ENCODE results near the gene ATOH8.

ATOH8 gene

DNA sequence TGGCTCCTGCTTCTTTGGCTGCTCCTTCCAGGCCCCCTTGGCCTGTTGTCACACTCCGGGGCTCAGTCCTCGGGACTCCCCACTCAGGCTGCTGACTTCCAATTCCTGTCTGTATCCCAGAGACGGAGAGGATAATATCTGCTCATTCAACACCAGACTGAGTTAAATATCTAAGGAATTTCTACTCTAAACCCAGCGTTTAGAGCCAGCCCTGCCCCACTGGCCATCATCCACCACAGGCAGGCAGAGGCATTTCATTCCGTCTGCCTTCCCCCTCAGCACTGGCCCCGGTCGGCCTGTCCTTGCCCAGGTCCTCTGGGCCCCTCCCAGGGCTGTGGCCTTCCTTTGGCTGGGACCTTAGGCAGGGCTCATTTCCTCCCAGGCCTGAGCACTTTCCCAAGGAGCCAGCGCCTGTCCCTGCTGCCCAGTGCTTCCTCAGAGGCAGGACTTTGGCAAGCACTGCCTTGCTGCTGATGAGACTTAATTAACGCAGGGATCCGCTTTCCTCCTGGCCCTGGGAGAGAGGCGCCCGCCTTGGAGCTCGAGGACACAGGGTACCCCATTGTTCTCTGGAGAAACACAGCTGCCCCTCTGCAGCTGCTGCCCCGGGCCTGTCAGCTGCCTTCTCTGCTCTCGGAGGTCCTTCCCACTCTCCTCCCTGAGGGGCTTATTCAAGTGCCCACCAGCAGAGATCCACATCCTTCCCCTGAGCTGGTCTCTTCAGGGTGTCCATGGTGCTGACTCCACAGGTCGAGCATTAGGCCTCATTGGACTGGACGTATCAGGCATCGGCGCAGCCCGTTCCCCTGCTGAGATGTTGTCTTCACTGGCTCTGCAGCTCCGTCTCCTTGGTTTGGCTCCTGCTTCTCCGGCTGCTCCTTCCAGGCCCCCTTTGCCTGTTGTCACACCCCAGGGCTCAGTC lies 42.8 kb downstream of the ATOH8 start:
- in situ Hi-C loops (cut with HindIII; ENCODE audit: low sequenced_read_pairs), result no loop called here

DNA sequence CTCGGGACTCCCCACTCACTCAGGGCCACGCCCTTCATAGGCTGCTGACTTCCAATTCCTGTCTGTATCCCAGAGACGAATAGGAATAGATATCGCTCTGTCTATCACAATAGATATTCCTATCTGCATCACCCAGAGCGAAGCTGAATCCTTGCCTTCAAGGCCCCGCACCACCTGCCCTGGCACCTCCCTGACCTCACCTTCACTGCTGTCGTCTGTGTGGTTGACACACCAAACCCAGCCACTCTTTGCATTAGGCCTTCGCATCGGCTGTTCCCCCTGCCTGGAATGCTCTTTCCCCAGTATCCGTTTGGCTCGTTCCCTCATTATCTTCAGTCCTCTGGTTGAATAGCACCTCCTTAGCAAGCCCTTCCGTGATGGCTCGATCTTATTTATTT lies 43.5 kb downstream of the ATOH8 start:
- in situ Hi-C loops (cut with HindIII; ENCODE audit: low sequenced_read_pairs), result no loop called here

DNA sequence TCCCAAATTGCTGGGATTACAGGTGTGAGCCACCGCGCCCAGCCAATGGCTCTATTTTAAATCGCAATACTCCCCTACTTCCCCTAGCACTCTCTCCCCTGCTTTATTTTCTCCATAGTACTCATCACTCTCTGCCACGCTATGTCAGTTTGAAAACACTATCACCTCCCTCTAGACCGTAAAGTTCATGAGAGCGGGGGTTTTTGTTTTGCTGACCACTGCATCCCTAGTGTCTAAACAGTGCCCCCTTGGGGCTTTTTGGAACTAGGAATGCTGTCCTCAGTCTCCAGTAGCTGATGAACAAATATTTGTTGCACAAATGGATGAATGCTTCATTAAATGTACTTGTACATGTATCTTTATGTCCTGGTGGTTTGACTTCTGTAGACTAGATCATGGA lies 44.1 kb downstream of the ATOH8 start:
- in situ Hi-C loops (cut with HindIII; ENCODE audit: low sequenced_read_pairs), result no loop called here

DNA sequence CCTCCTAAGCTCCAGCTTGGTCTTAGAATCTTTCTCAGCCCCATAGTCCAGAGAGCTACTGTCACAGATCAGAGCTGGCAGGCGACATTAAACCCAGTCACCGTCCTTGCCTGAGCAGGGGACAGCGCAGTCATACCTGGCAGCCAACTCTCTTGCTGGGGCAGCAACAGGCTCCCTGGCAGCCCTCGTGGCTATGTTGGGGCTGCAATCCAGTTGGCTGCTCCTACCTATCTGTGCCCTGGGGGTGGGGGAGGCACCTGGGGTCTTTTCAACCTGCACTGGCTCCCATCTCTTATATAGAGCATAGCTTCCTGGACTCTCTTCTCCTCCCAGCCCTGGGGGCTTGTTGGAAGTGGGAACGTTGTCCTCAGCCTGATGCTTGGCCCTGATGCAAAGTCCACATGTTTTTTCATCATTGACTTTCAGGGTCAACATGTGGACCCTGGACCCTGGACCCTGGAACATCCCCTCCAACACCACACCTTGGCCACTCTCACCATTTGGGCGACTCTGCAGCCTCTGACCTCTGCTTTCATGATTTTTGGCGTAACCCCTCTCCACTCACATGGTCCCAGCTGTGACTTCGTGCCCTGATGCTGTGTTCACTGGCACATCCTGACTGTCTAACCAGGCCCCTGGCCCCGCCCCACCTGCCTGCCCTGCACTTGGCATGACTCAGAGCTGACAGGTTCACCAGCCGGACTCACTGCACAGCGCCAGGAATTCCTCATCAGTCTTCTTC lies 45.6 kb downstream of the ATOH8 start:
- in situ Hi-C loops (cut with HindIII; ENCODE audit: low sequenced_read_pairs), result no loop called here

DNA sequence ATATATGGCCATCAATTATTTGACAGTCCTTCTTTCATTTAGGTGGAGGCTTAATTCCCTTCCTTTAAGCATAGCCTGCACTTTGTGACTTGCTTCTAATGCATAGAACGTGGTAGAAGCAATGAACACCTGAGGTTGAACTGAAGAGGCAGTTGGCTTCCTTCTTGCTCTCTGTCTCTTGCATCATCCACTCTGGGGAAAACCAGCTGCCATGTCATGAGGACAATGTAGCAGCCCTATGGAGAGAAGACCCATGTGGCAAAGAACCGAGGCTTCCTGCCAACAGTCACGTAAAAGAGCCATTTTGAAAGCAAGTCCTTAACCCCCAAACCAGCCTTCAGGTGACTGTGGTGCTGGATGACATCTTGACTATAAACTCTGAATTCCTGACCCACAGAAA lies 46.8 kb downstream of the ATOH8 start:
- in situ Hi-C loops (cut with HindIII; ENCODE audit: low sequenced_read_pairs), result loop anchor here (5.0 kb wide), 3 partner anchors 58 to 83 kb away; no protein-coding TSS in a partner anchor

DNA sequence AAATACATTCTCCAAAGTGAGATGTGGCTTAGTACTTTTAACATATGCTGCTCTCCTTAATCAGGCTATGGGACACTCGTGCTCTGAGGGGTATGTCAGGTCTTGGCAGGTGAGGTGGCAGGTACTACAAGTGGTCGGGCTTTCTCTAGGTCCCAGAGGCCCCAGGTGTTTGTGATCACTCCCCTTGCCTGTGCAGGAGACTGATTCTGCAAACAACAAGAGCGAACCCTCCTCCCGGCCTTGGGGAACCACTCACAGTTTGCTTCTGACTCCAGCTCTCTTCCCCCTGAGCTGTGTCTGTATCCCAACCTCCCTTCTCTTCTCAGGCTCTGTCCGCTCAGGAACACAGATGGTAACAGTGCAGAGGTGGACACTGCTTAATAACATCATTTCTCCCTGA lies 48.1 kb downstream of the ATOH8 start:
- in situ Hi-C loops (cut with HindIII; ENCODE audit: low sequenced_read_pairs), result loop anchor here (5.0 kb wide), 3 partner anchors 60 to 85 kb away; no protein-coding TSS in a partner anchor

DNA sequence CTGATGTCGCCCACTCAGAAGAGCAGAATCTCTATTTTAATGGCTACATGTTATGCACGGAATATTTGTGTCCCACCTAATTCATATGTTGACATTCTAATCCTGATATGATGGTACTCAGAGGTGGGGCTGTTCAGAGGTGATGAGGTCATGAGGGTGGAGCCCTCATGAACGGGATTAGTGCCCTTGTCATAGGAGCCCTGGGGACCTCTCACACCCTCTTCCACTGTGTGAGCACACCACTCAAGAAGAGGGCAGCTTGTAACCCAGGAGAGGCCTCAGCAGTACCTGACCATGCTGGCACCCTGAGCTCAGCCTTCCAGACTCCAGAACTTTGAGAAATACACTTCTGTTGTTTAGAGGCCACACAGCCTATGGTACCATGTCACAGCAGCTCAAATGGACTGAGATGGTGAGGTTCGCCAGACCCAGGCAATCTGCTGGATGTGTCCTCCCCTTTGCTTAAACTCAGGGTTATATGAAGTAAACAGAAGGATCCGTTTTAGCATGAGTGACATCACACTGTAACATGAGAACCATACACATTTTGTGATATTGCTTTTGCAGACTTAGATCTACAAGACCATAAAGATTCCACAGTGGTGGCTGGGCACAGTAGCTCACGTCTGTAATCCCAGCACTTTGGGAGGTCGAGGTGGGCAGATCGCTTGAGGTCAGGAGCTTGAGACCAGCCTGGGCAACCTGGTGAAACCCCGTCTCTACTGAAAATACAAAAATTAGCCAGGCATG lies 48.7 kb downstream of the ATOH8 start:
- in situ Hi-C loops (cut with HindIII; ENCODE audit: low sequenced_read_pairs), result loop anchor here (5.0 kb wide), 3 partner anchors 60 to 85 kb away; no protein-coding TSS in a partner anchor

DNA sequence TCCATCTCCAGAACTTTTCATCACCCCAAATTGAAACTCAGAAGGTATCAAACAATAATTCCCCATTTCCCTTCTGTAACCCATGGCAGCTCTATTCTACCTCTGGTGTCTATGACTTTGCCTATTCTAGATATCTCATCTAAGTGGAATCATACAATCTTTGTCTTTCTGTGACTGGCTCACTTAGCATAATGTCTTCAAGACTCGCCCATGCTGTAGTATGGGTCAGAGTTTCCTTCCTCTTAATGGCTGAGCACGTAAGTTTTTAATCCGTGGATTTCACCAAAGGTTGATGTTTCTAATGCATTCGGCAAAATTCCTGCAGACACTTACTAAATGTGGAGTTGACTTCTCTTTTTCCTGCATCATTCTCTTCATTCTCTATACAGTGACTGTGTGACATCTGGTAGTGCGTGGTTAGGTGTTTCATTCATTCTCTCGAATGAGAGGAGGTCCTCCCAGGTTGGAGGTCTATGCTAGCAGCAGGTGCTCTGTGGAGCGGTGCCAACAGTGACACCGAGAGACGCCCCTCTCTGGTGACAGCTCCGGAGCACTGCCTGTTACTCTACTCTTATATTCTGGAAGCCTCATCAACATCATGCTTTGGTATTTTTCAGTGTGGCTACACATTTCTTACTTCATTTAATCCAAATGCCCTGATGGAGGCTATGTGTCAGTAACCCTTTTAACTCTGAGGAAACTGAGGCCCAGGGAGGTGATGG lies 50.1 kb downstream of the ATOH8 start:
- in situ Hi-C loops (cut with HindIII; ENCODE audit: low sequenced_read_pairs), result loop anchor here (5.0 kb wide), 3 partner anchors 62 to 87 kb away; no protein-coding TSS in a partner anchor

DNA sequence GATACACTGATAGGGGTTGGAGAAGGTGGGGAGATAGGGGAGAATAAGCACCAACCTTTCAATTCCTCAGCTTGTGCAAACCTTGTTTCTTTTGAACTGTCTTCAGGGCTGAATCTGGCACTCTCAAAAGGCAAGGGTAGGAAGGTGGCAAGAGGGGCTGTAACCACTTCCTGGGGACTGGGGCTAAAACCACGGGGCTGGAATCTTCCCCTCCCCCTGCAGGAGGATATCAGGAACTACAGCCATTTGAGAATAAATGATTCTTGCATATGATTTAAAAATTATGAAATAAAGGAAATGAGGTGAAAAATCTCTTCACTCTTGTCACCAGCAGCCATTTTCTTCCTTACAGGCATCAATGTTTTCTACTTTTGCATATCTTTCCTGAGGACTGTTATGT lies 50.8 kb downstream of the ATOH8 start:
- in situ Hi-C loops (cut with HindIII; ENCODE audit: low sequenced_read_pairs), result loop anchor here (5.0 kb wide), 3 partner anchors 62 to 87 kb away; no protein-coding TSS in a partner anchor

DNA sequence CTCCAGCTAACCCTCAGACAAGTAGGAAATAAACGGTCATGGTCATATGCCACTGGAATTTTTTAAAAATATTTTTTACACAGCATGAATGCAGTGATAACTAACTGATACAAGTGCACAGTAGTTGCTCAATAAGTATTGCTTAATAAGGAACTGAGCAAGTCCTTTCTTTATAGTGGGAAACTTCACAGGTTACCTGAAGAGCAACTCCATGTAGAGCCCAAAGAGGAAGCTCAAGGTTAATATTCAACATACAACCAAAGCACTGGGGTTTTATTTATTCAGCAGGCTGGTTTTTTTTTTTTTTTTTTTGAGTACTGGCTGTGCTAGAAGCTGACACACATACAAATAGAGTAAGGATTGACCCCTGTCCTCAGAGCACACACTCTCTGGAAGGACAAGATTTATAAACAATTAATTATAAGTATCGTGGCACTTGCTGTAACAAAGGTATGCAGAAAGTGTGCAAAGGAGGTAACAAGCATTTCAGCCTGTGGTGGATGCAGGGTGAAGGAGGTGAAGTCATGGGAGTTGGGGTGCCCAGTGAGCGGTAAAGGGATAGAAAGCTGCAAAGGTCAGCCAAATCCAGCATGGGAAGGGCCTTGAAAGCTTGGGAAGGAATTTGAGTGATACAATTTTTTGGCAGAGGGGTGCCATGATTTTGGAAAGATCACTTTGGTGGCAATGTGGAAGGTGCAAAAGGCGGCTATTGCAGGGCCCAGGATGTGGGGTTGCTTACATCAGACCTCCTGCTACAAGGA lies 52.7 kb downstream of the ATOH8 start:
- in situ Hi-C loops (cut with HindIII; ENCODE audit: low sequenced_read_pairs), result no loop called here

DNA sequence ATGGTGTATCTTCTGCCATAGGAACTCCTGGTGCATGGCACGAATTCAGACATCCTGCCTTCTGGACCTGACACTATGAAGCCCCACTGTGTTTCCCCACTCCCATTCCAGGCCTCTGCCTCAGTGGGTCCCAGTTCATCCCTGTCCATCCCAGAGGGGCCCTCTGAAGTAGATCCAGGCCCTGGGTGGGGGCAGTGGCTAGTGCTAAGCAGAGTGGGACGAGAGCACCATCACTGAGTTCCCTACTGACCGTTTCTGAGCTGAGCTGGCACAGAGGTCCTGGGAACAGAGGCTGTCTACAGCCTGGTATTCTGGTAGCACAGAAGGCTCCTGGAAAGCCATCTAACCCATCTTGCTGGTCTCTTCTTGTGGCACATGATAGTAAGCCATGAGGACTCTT lies 54.0 kb downstream of the ATOH8 start:
- in situ Hi-C loops (cut with HindIII; ENCODE audit: low sequenced_read_pairs), result no loop called here

DNA sequence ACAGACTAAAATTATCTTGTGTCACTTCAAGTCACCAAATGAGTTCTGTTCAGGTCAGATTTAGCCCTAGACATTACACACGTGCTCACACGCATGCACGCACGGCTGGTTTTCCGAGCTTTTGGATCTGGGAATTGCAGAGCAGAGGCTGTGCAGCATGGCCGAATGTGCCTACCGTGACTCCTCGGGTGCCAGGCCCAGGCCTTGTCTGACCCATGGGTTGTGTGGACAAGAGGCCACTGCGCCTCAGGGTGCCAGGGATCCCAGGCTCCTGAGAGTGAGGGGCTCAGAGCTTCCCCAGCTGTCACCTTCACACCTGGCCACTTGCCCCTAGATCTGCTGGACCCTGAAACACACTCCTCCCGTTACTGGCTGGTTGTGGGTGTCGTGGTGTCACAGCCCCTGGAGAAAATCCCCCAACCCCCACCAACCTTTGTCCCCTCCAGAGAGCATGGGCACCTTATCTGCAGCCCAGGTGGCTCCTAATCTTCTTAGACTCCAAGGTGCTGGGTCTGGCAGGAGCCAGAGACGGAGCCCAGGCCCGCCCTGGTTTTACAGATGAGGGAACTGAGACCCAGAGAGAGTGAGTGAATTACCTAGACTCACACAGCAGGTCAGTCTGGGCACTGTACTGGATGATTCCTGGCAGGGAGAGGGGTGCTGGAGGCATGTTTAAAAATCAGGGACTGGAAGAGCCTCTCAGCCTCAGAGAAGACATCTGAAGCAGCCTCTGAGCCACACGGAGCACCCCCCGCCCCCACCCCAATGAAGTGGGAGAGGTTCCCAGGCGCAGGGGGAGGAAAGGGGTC lies 56.8 kb downstream of the ATOH8 start:
- in situ Hi-C loops (cut with HindIII; ENCODE audit: low sequenced_read_pairs), result no loop called here

DNA sequence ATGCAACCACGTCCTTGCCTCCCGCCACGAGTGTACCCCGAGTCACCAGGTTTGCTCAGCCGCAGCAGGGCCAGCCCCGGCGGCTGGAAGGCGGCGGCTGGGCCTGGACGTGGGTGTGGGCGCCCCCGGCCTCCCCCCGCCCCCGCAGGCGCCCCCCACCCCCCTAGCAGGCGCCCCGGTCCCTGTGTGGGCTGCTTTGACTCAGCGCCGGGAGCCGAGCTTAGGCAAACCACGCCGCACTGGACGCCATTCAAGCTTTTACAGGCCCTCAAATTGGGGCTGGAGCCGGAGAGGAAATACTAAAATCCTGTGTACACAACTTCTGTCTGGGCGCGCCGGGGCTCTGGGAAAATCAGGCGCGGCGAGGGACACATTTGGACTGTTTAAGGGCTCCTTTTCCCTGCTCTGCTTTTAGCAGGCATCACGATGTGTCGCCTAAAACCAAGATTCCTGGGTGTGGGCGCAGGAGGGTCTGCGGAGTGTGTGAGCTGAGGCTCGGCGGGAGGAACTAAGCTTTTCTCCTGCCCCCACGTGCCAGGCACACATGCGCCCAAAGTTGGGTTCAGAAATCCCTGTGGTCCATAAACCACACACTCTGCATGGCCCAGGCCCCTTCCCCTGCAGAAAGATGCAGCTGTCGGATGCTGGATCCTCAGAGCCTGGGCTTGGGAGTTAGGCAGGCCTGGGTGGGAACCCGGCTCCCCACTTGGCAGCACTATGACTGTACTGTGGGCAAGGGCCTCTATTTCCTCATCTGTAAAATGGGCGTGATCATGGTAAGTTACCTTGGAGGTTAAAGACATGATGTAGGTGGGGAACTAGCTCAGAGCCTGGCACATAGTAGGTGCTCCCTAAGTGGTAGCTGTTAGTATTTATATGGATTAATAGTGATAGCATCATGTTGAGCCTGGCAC lies 57.6 kb downstream of the ATOH8 start:
- in situ Hi-C loops (cut with HindIII; ENCODE audit: low sequenced_read_pairs), result no loop called here

DNA sequence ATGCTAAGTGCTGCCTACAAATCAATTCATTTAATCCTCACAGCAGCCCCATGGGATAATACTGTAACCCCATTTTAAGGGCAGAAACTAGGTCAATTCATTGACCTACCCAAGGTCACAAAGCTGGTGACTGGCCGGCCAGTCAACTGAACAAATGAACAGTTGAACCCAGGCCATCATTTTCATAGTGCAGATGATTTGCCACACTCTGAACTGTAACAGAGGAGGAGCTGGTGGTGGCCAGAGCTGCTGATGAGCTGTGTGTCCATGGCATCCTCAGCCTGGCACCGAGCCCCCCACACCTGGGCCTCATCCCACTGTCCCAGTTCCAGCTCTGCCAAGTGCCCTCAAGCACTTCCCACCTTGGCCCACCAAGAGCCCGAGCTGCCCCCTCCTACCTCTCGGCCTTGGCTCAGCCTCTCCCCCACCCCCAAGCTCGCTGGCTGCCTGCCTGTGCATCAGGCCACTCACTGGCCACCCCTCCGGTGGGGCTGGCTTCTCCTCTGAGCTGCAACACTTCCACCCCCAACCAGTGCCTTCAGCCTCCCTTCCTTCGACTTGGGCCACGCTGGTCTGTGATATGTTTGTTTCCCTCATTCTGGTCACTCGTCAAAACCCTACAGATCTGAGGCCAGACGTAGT lies 58.4 kb downstream of the ATOH8 start:
- in situ Hi-C loops (cut with HindIII; ENCODE audit: low sequenced_read_pairs), result no loop called here

DNA sequence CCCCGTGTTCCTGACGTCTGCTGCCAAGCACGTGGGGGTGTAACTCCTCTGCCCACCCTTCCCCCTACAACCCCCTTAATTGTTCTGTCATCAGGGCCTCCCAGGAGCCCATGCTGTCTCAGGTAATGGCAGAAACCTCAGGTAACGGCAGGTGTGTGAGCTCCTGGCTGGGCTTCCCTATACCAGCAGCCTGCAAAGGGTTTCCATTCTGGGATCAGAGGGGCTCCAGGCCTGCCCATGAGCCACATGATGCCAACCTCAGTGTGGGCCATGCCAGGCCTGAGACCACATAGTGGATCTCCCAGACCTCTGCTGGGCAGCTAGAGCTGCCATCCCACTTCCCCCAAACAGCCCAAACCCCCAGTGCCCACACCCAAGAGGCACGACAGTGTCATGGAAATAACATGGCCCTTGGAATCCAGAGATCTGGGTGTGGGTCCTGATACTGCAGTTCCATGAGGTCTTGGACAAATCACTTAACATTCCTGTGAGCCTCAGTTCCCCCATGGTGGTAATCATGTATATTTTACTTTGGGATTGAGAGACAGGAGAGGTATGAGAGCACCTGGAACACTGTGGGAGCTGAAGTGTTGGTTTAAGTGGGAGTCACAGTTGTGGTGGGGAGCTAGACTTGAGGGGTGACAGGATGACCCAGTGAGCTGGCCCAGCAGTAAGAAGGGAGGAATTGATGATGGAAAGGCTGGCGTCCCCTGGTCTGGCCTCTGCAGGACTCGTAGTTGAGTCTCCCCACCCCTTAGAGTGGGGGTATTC lies 59.6 kb downstream of the ATOH8 start:
- in situ Hi-C loops (cut with HindIII; ENCODE audit: low sequenced_read_pairs), result no loop called here

DNA sequence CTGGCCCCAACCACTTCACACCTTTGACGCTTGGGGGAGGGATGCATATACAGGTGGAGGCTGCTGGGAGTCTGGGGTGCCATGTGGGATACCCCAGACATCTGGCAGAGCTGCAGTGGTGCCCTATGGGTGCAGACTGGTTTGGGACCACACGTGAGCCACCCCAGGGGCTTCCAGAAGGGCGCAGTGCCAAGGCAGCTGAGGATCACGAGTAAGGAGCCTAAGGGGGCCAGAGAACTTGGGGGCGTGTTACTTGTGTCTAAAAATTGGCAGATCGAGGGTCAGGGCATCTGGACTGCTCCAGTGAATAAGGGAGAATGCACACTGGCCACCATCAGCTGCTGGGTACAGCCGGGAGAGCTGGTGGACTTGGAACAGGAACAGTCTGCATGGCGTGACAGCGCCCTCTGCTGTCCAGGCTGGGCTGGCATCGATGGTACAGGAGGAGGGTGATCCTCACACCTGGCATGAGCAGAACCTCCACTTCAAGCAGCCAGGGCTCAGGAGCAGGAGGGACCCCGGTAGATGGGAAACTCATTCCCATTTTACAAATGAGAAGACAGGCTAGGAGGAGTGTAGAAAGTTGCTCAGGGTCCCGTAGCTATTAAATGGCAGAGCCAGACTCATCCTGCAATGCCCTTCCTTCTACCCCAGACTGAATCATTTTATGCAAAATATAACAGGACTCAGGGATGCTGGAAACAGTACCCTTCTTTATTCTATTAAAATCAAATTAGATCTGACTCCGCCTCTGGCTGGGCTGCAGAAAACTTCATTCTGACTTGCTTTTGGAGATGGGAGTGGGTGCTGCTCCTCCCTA lies 60.4 kb downstream of the ATOH8 start:
- in situ Hi-C loops (cut with HindIII; ENCODE audit: low sequenced_read_pairs), result no loop called here

Measured in endothelial cell of hepatic sinusoid (primary cell).